ENCODE results near the gene ZFYVE26.
"Not testable (repeated sequence)": the region's sequence is repeated elsewhere in the genome, so short reads cannot be mapped to it uniquely, and the experiment has no call there.

Gene ZFYVE26

GRCh38 chr14:67704484-67705089, 111.8 kb downstream of the ZFYVE26 start:
- peak; percentile 17 for DNase-seq

- DNase-seq: no peak
Measured at GRCh38 chr14:67703997-67704396, 112.4 kb downstream of the ZFYVE26 start.

- DNase-seq: not testable (repeated sequence)
Measured at GRCh38 chr14:67701492-67701891, 114.9 kb downstream of the ZFYVE26 start, which contains the start of gene RDH12. Gene RDH12, plus strand, starts transcription at chr14:67701886. Its CDS starts 20,757 bp downstream, at chr14:67722643.

GRCh38 chr14:67698179-67698578, 118.2 kb downstream of the ZFYVE26 start:
- DNase-seq: no peak

GRCh38 chr14:67697006-67697405, 119.4 kb downstream of the ZFYVE26 start:
- no peak for DNase-seq

Measured in KG1 (cell line).